Spinal cord (tissue), 10 donors: ENCODE results near the gene COL6A1. TPM values are rescaled to one million over a fixed set of nuclear protein-coding genes. Genes with fewer than 3 reads are reported as not detected.

Experiments
- DNase-seq, 6 donors: peaks; one replicate each; pipeline versions ENCODE4 v3.0.0 to v3.0.0-alpha.2; 2013 to 2015; ENCODE audit warnings: low spot score in 6 of 6, low read depth in 4 of 6
- H3K27ac ChIP-seq: one replicate; pipeline ENCODE4 v1.5.1; 2013; ENCODE audit warnings: low read depth, low read length, control low read depth
- H3K27me3 ChIP-seq: one replicate; pipeline ENCODE4 v1.6.1; 2013; ENCODE audit warnings: low read length; ENCODE audit not compliant: control insufficient read depth, insufficient read depth
- H3K36me3 ChIP-seq: one replicate; pipeline ENCODE4 v1.6.1; 2013; ENCODE audit warnings: low read length; ENCODE audit not compliant: control insufficient read depth, insufficient read depth
- H3K4me1 ChIP-seq: one replicate; pipeline ENCODE4 v1.6.1; 2013; ENCODE audit warnings: low read length; ENCODE audit not compliant: control insufficient read depth, insufficient read depth
- H3K4me3 ChIP-seq: one replicate; pipeline ENCODE4 v1.5.1; 2013; ENCODE audit warnings: low read depth, low read length, control low read depth
- H3K9me3 ChIP-seq: one replicate; pipeline ENCODE4 v1.6.1; 2013; ENCODE audit warnings: low read length; ENCODE audit not compliant: control insufficient read depth, insufficient read depth
- WGBS: methylation state at CpG from one replicate; pipeline ENCODE4 v1.1.5; 2013; ENCODE audit warnings: missing lambda C conversion rate; ENCODE audit not compliant: insufficient coverage; 5-methylcytosine and 5-hydroxymethylcytosine counted together
- polyA plus RNA-seq, 2 donors: library from polyadenylated mRNA; unstranded; fragments of 120-200 nt; gene quantifications; one replicate each; pipeline ENCODE4 v1.2.1, GENCODE V29; 2013; ENCODE audit not compliant: insufficient read length in 2 of 2
- total RNA-seq, 2 donors: library from RNA; depleted of rRNA in 1 of 2; stranded (reverse); fragments of 120-200 nt in 1 of 2; fragments of >200 nt in 1 of 2; gene quantifications; one replicate each; pipeline versions ENCODE4 v1.2.3 to v1.2.4, GENCODE V29; 2013 to 2014
- donor health status: healthy.

Gene COL6A1
- total and polyA plus RNA-seq, 4 donors = 156 to 316 (median 250) TPM

GRCh38 chr21:45992301-45993209 is 11.0 kb downstream of the COL6A1 start:
- Histone ChIP-seq H3K36me3 (peaks cover 91% of the 10 kb centered on the region), H3K27me3 (no peaks in the 10 kb centered on the region), H3K27ac (no peak overlapping the region), H3K4me1 (no peaks in the 10 kb centered on the region), H3K9me3 (no peaks in the 10 kb centered on the region), H3K4me3 (no peak overlapping the region)
- DNase-seq = no peak
- 94% methylated on average over 29 of the region's 32 CpGs for WGBS

- no peaks in the 10 kb centered on the region for H3K4me1 ChIP-seq
- H3K27me3 ChIP-seq = no peaks in the 10 kb centered on the region
- no peak overlapping the region for H3K27ac ChIP-seq
- WGBS = 89% methylated on average over 40 of the region's 44 CpGs
- H3K4me3 ChIP-seq = no peak overlapping the region
- no peak for DNase-seq
- no peaks in the 10 kb centered on the region for H3K9me3 ChIP-seq
- H3K36me3 ChIP-seq = peaks cover 98% of the 10 kb centered on the region
These were observed 11.9 kb downstream of the COL6A1 start for GRCh38 chr21:45993210-45994085.

- no peak for DNase-seq
- H3K4me3 ChIP-seq = no peak overlapping the region
- H3K27me3 ChIP-seq = no peaks in the 10 kb centered on the region
- H3K4me1 ChIP-seq = no peaks in the 10 kb centered on the region
- no peak overlapping the region for H3K27ac ChIP-seq
- H3K9me3 ChIP-seq = no peaks in the 10 kb centered on the region
- H3K36me3 ChIP-seq = peaks cover 98% of the 10 kb centered on the region
- WGBS = 90% methylated on average over 24 of the region's 24 CpGs
These were observed 12.6 kb downstream of the COL6A1 start for GRCh38 chr21:45994086-45994661.

- H3K27ac ChIP-seq = no peak overlapping the region
- no peaks in the 10 kb centered on the region for H3K9me3 ChIP-seq
- H3K27me3 ChIP-seq = no peaks in the 10 kb centered on the region
- H3K4me3 ChIP-seq = no peak overlapping the region
- DNase-seq = no peak
- H3K4me1 ChIP-seq = no peaks in the 10 kb centered on the region
- peaks cover 98% of the 10 kb centered on the region for H3K36me3 ChIP-seq
- WGBS = 87% methylated on average over 31 of the region's 33 CpGs
These were observed 13.5 kb downstream of the COL6A1 start for GRCh38 chr21:45994759-45995685.

- no peak for DNase-seq
- 83% methylated on average over 6 of the region's 6 CpGs for WGBS
- peaks cover 98% of the 10 kb centered on the region for H3K36me3 ChIP-seq
- no peak overlapping the region for H3K27ac ChIP-seq
- no peak overlapping the region for H3K4me3 ChIP-seq
- no peaks in the 10 kb centered on the region for H3K9me3 ChIP-seq
- H3K27me3 ChIP-seq = no peaks in the 10 kb centered on the region
- no peaks in the 10 kb centered on the region for H3K4me1 ChIP-seq
These were observed 14.2 kb downstream of the COL6A1 start for GRCh38 chr21:45995686-45996179.

GRCh38 chr21:45996311-45997204 is 15.0 kb downstream of the COL6A1 start:
- peaks cover 100% of the 10 kb centered on the region for H3K36me3 ChIP-seq
- H3K4me1 ChIP-seq = no peaks in the 10 kb centered on the region
- no peak overlapping the region for H3K27ac ChIP-seq
- H3K9me3 ChIP-seq = no peaks in the 10 kb centered on the region
- WGBS = 93% methylated on average over 27 of the region's 27 CpGs
- H3K27me3 ChIP-seq = no peaks in the 10 kb centered on the region
- no peak for DNase-seq
- no peak overlapping the region for H3K4me3 ChIP-seq

GRCh38 chr21:45997205-45997494 is 15.6 kb downstream of the COL6A1 start:
- DNase-seq = no peak
- Histone ChIP-seq H3K4me3 (no peak overlapping the region), H3K36me3 (peaks cover 100% of the 10 kb centered on the region), H3K9me3 (no peaks in the 10 kb centered on the region), H3K27ac (no peak overlapping the region), H3K4me1 (no peaks in the 10 kb centered on the region), H3K27me3 (no peaks in the 10 kb centered on the region)
- WGBS = 94% methylated on average over 9 of the region's 9 CpGs

- Histone ChIP-seq H3K36me3 (peaks cover 100% of the 10 kb centered on the region), H3K27ac (no peak overlapping the region)
- no peak for DNase-seq
These were observed 16.1 kb downstream of the COL6A1 start for GRCh38 chr21:45997495-45998275.

More at GRCh38 chr21:45997495-45998275, 16.1 kb downstream of the COL6A1 start:
- 92% methylated on average over 34 of the region's 38 CpGs for WGBS
- Histone ChIP-seq H3K9me3 (no peaks in the 10 kb centered on the region), H3K27me3 (no peaks in the 10 kb centered on the region), H3K4me3 (no peak overlapping the region), H3K4me1 (no peaks in the 10 kb centered on the region)
